Stimulated activated CD8-positive, alpha-beta memory T cell treated with anti-CD3 and anti-CD28 coated beads, Interleukin-15, amount 100 ng/mL, for 48 hours (primary cell): ENCODE measurements around the gene ZCCHC14.

Experiments used
- DNase-seq, 2 donors: peaks; one replicate each; pipeline ENCODE4 v3.0.0-alpha.2; 2020; ENCODE audit warnings: low read depth in 2 of 2

ZCCHC14 gene

DNA sequence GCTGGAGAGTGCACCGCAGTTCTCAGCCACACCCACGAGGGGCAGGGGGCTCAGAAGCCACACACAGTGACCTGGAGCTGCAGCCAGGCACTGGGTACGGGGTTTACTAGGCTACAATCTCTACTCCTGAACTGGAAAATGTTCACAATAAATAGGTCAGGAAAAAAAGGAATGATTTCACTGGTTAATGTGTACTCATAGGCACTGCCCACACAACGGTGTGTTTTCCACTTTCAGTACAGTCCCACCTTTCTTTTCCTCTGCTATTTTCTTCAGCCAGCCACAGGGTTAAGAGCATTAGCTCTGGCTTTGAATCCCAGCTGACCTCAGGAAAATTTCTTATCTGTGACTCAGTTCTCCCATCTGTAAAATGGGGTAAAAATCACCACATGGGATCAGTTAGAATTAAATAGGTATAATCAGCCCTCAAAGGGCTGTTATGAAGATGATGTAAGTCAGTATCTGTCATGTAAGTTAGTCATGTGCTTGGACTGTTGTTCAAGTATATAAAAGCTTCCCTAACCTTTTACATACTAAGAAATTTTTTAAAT is 35.7 kb downstream of the ZCCHC14 start:
- DNase-seq: no peak

DNA sequence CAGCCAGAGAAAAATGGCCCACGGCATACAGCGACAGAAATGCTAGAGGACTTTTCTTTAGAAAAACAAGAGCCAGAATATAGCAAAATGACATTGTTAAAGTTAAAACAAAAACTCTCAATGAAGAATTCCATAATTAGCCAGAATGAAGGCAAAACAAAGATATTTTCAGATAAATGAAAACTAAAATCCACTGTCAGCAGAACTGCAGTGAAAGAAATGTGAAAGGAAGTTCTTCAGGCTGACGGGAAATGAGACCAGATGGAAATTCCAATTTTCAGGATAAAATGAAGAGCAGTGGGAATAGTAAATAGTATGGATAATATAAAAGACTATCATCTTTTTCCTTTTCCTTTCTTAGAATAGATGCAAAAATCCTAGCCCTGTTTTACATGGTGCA is 38.4 kb downstream of the ZCCHC14 start:
- no peak for DNase-seq

DNA sequence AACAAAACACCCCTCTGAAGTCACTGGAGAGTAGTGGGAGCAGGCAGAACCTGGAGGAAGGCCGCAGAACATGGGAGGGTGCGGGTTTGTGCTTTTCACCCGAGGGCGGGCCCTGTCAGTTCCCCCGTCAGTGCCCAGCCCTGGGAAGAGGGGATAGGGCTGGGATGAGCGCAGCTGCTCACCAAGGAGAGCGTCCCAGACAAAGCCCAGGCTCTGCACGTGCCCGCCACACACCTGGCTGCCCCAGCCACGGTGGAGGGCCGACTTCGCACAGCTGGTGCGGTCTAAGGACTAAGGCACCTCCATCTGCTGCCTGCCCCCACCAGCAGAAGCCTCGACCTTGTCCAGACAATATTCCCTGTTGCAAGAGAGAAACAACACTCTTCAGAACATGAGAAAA is 39.5 kb downstream of the ZCCHC14 start:
- no peak for DNase-seq

DNA sequence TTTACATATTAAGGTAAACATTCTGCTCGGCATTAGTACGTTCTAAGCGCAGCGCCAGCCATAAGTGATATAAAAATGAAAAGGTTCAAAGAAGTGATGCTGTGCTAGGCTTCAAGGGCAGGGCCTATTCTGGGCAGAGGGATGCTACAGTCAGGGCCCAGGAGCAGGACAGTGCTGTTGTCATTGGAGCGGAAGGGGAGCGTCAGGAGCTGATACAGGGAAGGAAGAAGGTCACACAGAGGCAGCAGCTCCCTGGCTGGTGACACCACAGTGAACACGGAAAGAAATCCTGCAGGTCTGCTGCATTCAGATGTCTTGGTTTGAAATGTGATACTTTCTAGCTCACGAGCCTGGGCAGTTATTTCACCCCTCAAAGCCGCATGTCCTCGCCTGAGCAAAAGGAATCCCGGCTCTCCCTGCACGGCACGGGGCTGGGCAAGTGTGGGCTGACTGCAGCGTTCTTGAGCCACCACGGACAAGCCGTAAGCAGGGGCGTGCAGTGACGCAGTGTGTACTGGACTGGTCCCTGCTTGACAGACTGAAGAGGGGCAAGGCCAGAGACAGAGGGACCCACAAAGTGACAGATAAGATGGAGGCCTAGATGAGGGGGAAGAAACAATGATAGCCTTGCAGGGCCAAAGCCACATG is 41.1 kb downstream of the ZCCHC14 start:
- no peak for DNase-seq

DNA sequence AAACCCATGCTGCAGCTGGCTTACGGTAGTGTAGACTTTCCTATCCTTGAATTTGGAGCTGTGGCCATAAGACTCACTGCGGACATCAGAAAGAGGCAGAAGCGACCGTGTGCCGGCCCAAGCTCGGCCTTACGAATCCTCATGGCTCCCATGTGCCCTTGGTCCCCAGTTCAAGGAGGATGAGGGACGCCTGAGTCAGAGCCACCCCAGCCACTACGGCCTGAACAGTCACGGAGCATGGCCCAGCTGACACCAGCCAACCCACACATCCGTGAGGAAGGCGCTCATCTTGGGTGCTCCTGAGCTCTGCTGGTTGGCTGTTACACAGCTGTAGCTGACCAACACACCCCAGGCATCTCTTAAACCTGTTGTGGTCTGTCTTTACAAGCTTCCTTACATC is 44.0 kb downstream of the ZCCHC14 start:
- DNase-seq: no peak

DNA sequence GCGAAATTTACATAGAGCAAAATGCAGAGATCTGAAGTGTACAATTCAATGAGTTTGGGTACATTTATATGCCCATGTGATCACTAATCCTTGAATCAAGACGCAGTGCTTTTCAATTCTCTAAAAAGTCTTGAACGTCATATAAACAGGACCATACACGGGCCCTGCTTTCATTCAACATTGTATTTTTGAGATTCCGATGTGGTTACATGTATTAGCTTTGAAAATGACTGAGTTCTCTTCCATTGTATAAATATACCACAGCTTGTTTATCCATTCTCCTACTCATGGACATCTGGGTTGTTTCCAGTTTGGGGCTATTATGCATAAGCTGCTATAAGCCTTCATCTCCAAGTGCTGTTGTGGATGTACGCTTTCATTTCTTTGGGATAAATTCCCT is 45.5 kb downstream of the ZCCHC14 start:
- no peak for DNase-seq

DNA sequence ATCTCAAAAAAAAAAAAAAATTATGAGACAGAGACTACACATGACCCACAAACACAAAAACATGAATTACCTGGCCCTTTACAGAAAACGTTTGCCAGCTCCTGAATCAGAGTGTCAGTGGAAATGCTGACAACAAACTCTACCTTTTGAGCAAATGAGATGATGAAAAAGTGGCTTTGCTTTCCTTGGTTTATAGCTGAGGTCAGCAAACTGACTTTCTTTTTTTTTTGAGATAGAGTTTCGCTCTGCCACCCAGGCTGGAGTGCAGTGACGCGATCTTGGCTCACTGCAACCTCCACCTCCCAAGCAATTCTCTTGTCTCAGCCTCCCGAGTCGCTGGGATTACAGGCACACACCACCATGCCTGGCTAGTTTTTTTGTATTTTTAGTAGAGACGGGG is 46.3 kb downstream of the ZCCHC14 start:
- DNase-seq: no peak

DNA sequence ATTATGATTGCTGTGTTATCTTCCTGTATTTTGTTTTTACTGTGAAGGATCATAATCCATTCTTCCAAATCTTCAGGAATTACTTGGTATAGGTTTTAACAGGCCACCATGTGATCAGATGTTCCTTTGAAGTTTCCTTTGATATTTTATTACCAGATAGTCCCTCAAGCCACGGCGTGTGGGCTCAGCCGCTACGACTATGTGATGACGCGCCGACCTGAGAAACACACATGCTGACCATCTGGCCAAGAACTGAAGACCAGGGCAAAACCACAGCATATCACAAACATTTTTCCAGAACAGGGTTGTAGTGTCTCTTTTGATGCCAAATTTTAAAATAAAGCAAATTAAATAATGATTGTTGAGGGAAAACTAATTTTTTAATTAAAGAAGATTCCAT is 47.3 kb downstream of the ZCCHC14 start:
- DNase-seq: no peak

DNA sequence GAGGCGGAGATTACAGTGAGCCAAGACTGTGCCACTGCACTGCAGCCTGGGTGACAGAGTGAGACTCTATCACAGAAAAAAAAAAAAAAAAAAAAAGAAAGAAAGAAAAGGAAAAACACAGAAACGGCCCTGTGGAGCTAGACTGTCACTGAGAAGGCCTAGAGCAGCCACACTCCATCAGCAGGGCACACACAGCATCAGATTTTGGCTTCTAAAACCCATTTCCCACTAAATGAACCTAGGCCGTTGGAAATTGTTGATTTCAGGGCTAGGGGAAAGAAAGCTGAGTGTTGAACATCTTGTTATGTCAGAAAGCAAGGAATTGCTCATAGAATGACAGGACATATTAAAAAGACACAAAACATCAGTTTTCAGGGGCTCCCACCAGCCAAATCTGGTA is 48.9 kb downstream of the ZCCHC14 start:
- no peak for DNase-seq

DNA sequence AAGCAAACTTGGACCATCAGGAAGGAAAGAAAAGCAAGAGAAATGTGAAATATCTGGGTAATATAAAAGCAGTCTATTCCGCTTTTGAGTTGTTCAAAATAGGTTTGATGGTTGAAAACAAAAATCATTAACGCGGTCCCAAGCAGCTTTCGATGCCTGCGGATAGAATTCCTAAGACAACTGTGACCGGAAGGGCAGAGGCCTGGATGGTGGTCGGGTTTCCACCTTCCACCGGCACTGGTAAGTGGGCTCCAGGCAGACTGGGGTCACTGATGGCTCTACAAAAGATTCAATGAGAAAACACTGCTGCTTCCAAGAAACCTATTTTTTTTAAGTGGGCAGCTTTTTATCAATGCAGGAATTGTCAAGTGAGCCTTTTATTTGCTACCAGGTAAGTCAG is 49.8 kb downstream of the ZCCHC14 start:
- no peak for DNase-seq

DNA sequence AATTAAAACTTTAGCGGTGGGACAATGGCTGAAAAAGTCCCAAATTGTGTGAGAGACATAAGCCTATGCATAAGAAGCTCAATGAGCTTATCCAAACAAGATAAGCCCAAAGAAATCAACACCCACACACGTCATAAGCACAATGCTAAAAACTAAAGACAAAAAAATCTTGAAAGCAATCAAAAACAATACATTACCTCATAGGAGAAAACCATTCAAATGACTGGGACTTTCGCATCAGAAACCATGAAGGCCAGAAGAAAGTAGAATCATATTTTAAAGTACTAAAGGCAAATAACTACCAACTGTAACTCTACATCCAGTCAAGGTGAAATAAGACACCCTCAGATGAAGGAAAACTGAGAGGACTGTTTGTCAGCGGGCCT is 50.2 kb downstream of the ZCCHC14 start:
- DNase-seq: no peak

DNA sequence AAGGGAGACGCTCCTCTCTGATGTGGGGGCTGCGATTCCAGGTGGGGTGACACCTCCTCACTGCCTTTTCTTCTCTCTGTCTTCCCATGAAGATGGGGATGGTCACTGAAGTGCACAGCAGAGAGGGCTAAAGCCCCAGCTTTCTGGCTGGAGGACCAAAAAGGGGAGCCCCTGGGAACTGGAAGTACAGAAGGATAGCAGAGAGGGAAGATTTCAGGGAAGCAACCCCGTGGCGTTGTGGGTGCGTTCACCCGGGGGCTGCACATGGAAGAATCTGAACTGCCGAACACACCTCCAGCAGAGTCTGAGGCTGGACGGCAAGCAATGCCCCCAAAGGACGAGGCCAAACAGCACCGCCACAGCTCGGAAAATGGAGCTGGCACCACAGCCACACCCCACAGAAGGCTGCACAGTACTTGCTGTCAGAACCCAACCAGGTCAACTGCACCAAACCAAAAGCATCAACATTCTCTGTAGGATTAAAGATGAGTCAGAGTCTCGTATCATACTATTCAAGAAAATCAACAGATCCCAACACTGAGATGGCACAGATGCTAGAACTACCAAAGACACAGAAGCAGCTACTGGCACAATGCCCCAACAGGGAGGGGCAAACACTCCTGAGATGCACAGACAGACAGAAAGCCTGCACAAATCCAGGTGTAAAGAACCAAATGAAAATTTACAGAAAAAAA is 50.8 kb downstream of the ZCCHC14 start:
- no peak for DNase-seq

DNA sequence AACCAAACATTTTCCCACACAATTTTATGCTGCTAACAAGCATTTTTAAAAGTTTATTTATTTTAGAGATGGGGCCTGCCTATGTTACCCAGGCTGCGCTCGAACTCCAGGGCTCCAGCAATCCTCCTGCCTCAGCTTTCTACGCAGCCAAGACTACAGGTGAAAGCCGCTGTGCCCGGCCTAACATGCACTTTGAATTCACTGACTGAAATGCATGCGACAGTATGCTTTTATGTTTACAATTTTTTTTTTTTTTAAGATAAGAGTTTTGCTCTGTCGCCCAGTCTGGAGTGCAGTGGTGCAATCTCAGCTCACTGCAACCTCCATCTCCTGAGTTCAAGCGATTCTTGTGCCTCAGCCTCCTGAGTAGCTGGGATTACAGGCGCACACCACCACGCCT is 52.9 kb downstream of the ZCCHC14 start:
- no peak for DNase-seq

DNA sequence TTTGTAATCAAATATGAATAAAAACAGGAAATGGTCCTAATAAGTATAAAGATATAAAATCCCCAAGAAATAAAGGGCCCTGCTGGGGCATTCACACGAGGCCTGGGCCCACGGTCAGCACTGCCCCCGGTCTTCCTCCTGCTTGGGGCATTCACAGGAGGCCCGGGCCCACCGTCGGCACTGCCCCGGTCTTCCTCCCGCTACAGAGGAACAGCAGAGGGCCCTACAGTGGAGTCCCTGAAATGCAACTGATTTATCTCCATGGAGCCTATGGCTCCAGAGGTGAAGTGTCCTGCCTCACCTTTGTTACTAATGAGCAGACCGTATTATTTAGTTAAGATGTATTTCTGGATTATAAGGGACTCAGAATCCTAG is 54.2 kb downstream of the ZCCHC14 start:
- DNase-seq: no peak

DNA sequence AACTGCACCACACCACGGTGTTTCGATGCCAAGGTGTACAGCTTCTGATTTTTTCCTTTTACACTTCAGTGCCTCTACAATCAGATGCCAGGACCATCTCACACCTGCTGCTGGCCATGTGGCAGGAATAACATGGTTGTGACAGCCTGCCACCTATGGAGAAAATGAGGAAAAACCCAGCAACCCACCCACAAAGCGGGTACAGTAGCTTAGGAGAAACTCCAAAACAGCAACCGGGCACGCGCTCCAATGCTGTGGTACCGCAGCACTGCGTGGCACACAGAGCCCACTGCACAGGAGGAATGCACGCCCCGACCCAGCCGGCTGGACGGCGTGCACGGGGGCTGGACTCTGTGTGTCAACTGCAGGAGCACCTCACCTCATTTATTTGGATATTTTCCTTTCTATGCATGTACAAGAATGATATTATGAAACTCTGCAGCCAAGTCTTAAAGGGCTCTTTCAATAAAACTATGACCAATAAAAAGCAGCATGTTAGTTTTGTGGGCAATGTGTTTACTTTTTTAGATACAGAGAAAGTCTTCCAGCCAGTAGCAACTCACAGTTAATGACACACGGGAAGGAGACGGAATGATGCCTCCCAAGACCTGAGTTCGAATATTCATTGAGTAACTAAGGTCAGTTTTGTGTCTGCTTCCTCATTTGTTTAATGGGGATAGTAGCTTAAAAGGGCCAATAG is 54.8 kb downstream of the ZCCHC14 start:
- no peak for DNase-seq

DNA sequence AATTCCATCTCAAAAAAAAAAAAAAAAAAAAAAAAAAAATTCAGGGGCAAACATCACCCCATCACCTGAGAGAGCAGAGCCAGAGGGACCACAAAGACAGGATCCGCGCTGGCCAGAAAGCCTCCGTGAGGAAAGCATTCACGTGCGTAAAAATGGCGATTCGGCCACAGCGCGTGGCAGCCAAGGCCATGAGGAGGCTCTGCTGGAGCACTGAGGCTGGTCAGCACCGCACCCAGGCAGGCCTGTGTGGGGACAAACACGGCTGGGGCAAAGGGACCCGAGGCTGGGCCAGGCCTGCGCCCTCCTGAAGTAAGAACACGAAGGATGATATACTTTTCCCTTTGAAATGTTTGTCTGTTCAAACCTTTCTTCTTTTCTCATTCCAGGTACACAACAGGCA is 55.5 kb downstream of the ZCCHC14 start:
- DNase-seq: no peak

DNA sequence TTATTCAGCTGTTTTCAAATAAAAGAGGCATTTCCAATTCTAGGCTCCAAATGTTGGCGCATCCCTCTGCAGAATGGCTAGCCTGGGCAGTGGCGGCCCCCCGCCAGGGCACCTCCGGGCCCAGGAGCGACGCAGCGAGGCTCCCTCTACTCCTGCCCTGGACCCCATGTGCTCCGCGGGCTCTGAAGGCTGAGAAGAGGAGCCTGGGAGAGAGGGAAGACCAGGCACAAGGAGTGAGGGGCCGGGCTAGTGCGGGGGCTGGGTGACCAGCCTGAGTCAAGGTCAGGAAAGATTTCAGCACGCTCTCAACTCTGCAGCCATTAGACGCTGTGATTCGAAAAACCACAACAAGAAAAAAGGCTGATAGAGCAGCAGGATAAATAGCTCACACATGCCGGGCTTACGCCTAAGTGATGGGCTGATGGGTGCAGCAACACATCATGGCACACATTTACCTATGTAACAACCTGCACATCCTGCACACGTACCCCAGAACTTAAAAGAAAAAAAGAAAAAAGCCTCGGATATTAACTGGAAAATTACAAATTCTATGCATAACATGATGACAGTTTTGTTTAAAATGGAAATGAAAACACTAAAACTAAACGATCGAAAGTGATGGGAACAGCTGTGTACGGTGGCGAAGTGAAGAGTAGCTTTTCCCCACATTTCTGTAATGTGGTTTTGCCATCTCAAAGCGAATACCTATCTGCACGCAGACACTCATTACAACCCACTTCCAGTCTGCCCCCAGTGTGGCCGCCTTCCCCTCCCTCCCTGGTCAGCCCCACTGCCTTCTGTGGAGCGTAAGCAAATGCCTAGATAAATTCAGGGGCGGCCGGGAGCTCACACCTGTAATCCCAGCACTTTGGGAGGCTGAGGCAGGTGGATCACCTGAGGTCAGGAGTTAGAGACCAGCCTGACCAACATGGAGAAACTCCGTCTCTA is 56.3 kb downstream of the ZCCHC14 start:
- peak in 1 of 2 donors; percentile 28 for DNase-seq

DNA sequence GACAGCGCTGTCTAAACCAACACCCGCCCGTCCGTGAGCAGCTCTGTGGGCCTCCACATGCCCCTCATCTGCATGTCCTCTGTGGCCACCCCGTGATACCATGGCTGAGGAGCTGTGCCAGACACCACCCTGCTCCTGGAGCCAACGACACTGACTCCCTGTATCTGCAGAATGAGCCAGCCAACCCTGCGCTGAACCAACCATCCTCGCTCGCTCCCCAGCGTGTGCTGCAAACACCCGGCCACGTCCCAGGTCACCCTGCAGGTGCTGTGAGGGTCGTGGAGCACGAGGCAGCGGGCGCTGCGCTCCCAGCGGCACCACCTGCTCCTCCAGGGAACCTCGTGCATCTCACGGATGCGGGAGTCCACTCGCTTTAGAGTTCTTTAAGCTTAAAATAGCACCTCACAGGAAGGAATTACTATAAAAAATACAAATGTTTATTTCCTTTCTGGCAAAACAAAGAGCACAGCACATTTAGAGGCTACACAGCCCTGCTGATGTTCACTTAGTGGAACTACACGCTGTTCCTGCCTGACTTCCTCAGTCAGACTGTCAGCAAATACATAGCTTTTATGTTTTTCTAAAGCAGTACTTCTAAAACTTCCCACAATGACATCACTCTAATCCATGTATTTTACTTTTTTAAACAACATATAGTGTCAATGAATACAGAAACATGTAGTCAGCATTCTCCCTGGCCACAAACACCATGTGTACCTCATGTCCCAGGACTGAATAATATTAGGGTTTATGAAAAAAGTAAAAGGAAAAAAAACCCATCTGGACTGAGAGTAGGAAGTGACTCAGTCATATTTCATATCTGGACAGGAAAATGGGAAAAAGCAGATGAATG is 57.2 kb downstream of the ZCCHC14 start:
- no peak for DNase-seq

DNA sequence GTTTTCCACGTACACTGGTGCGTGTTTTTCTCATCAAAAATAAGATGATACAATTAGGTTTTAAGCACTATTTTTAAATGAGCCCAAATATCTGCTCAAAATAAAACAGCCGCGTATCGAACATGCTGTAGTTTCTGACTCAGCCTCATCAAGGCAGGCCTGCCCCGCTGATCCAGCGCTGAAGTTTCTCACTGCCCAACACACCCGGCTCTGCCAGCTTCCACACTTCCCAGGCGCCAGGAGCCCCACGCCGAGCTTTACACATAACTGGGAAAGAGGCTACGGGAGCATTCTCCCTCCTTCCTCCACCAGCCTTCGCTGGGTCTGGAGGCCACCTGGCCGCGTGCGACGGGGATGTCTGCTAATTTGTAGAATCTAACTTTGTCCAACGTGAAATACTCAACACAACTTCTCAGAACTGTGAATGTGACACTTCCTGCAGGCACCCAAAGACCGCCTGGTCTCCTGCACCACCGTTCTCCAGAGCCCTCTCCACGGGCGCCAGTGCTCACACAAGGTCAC is 58.6 kb downstream of the ZCCHC14 start:
- DNase-seq: no peak

DNA sequence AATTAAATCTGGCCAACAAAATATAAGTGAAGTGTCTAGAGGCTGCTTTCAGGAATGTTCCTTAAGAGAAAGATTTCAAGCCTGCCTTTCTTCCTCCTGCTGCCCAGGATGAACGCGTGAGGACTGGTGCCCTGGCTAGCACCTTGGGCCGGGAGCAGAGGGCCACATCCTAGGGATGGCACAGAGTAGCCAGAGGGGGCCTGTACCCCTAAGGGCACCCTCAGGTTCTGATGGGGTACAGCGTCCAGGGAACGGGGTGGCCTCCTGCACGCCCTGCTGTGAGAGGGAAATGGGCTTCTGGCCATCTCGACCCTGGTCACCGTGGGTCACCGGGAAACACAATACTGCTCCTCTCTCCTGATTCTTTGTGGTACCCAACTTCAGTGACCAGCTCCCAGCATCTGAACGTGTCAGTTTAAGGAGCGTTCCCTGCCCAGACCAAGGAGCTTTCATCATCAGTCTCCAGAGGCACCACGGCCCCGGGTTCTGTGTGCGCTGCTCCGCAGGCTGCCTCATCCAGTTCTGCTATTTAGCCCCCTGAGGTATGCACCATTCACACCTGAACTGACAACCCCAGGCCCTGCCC is 60.4 kb downstream of the ZCCHC14 start:
- DNase-seq: no peak
